GM18526 (cell line): ENCODE data around the gene ATG5.

Experiments
- POLR2A ChIP-seq: IDR thresholded peaks from 3 replicates; pipeline ENCODE4 v1.6.1; 2011; ENCODE audit not compliant: insufficient read length; ENCODE audit errors: extremely low read depth

The ATG5 gene

DNA sequence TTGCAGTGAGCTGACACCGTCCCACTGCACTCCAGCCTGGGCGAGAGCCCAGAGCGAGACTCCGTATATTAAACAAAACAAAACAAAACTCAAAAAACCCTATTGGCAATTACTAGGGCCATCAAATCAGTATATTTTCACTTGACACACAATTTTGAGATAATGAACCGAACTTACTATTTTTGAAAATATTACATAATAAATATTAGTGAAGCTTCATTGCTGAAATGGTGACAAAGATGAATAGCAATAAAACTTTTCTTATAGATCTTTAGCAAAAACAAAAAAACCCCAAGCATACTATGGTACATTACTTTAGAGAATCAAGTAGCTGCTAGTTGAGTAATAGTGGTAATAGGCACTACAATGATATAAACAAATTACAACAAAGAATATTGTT, 113.0 kb downstream of the ATG5 start:
- TF ChIP-seq POLR2A, result no peak

DNA sequence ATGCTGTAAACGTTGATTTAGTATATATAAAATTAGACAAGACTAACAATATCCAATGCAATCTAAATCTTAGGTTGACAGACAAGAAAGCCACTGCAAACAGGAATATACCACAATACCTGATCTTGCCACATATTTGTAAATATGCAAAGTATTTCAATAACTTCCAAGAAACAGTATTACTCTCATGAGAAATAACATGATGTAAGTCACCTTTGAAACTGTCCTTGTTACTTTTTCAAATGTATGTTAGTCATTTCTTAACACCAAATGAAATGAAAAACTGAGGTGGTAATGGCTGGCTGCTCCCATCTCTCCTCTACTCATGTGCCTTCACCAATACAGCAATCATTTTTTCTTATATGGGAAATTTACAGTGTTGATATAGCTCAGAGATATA, 118.7 kb downstream of the ATG5 start:
- no peak for TF ChIP-seq POLR2A

DNA sequence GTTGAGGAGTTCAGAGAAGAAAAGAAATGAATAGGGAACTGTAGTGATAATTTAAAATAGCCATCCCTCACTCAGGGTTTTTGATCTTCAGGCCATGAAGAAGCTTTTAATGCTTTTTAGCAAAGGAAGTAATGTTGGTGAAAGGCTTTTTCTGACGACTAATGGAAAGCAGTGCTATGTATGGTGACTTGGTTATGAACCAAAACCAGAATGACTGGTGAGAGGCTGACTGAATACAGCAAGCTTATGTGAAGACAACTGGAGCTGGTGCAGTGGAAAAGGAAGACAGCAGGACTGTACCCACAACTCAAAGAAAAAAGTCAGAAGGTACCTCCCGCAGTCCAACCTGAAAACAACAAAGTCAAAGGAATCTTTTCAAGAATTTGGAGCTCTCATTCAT, 120.6 kb downstream of the ATG5 start:
- TF ChIP-seq POLR2A, result no peak

DNA sequence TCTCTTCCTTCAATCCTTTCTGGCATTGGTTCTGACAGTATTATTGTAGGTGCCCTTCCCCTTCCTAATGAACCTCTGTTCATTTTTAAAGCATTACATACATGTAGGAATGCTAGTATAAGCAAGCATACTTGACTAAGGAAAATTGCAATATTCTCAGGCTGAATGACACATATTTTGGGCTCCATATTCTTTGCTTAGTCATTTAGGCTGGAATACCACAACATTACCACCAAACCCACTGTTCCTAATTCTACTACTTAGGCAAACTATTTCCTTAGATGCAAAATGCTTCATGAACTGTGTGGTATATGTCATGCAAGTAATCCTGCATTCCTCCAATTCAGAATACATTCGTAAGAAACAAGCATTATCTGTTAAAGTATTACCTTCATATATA, 125.6 kb downstream of the ATG5 start:
- no peak for TF ChIP-seq POLR2A

DNA sequence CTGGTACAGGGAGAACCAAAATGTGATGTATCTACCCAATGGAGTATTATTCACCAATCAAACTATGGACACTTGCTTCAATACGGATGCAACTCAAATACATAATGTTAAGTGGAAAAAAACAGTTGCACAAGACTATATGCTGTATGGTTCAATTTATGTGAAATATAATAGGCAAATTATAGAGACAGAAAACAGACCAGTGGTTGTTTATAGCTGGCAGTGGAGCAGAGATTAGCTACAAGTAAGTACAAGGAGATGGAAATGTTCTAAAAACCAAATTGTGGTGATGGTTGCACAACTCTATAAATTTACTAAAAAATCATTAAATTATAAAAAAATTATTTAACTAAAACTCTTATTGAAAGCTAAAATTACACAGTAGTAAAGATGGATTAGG, 126.2 kb downstream of the ATG5 start:
- TF ChIP-seq POLR2A, result no peak

DNA sequence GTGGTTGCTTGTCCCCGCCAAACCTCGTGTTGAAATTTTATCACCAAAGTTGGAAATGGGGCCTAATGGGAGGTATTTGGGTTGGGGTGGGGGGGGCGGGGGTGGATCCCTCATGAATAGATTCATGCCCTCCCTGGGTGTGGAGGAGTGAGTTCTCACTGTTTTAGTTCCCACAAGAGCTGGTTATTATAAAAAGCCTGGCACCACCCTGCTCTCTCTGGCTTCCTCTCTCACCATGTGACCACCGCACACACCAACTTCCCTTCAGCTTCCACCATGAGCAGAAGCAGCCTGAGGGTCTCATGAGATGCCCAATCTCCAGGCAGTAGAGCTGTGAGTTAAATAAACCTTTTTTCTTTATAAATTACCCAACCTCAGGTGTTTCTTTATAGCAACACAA, 128.1 kb downstream of the ATG5 start:
- no peak for TF ChIP-seq POLR2A

DNA sequence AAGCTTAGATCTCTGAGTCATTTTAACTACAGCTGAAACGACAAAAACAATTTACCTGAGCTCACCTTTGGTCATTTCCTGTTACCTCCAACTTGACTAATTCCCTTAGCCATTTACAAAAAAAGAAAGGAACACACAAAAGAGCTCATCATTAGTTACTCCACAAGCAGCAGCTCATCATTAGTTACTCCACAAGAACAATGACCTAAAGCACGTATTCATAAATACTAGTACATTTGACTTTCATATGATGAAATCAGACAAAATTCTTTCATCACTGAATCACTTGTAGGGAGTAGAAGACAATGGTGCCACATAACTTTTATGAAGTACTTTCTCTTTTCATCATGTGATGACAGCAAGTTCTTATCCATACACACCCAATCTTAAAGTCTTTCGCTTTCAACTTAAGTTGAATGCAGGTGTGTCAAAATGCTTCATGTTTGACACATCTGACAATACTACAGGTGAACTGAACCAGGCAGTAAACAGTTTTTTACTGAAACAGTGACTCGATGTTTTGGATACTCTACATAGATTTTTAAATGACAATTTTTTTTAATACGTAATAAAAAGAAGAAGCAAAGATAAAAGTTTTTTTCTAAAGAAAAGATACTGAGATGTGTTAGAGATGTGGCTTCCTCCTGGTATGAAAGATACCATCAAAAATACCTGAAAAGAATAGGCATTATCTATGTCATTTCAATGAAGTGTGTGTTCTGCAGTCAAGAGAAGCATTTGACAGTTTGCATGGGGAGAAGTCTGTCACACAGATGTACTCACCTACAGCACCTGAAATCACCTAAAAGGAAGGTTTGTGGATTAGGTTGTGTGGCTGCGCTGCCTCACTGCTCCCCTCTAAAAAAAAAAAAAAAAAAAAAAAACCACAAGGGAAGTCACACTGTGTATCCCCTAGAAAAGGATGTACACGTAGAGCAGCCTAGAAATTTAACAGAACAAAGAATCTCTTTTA, 130.3 kb downstream of the ATG5 start:
- no peak for TF ChIP-seq POLR2A

DNA sequence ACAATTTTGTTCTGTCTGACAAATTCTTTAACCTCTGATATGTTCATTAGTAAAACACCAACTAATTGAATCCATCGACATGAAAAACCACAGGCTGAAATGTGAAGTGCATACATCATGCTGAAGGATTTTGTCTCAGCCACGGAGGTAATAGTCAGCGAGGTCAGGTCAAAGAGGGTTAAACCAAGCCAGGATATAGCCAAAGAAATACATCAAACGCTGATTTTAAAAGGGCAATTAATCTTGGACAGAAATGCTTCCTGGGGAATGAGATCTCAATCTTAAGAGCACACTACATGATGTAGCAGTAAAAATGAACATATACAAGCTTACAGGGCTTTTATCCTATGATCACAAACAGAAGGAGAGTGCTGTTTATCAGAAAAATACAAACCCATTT, 132.7 kb downstream of the ATG5 start:
- TF ChIP-seq POLR2A, result no peak

DNA sequence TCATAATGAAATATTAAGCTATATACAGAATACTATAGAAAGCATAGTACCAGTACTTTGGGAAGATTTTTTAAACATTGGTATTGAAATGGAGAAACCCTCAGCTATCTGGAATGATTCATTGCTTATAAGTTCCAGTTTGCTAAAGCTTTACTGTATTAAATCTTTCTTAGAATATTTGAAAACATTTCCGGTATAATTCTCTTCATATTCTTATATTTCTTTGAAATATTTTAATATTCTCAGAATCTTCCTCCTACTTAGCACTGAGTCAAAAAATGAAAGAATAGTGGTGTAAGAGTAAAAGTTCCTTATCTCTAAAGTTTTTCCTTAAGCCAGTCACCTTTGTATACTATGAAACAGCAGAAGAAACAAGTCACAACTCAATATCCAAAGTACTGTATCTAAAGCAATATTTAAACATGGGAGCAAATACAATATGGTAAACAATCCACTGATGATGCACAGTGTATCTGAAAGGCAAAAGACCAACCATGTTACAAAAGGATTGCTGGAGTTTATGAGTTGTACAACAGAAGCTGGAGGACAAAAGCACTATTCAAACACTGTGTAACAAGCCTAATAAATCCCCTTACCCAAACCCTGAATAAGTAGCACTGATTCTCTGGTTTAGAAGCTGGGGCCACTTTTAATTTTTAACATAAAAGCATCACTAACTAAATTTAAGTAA, 137.3 kb downstream of the ATG5 start:
- TF ChIP-seq POLR2A, result no peak

DNA sequence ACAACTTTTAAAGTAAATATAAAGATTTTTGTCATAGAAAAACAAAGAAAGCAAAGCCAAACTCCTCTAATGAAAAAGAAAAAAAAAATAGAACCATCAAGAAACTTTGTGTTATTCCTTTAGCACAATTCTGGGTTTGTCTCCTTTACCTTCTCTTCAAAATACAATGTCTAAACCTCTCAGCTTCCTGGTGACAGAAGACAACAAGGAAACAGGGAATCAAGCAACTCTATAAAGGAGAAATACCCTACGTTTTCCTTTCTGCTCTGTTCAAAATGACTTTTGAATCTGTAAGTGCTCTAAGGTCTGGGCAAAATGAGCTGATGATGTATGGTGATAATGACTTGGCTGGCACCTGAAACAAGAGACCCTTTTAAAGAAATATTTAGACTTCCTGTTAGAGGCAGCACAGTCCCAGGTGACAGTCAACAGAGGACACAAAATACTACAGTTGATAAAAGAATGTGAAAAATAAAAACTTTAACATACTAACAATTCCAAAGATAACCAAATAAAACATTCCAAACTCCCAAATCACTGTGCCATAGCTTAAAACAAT, 138.1 kb downstream of the ATG5 start:
- no peak for TF ChIP-seq POLR2A

DNA sequence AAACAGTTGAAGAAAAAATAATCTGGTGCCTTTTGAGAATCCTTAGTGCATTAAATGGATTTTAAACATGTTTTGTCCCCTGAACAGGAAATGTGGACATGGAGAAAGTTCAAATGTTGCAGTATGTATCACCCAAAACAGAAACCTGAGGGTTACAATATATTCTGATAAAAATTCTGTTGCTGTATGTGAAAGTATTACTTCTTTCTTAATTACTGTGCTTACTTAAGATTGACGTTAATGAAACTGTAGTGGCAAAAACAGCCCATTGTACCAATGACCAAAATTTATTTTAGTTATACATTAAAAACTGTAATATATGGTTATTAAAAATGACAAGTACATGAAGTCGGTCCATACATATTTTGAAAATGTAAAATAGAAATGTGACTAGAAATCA, 138.8 kb downstream of the ATG5 start:
- no peak for TF ChIP-seq POLR2A

DNA sequence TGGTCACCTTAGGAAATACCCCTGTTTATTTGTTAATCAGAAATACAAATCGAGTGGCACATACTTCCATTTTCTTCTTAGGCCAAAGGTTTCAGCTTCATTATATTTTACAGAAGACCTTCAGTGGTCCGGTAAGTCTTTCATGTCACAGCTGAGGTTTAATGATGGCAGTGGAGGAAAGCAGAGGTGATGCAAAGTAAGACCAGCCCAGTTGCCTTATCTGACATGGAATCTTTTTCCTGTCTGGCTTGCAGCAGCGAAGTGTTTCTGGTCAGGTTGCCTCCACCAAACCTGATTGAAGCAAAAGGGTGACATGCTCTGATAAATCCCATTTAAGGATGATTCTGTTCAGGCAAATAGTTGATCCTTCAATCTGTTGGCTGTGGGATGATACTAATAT, 139.4 kb downstream of the ATG5 start:
- TF ChIP-seq POLR2A, result no peak

DNA sequence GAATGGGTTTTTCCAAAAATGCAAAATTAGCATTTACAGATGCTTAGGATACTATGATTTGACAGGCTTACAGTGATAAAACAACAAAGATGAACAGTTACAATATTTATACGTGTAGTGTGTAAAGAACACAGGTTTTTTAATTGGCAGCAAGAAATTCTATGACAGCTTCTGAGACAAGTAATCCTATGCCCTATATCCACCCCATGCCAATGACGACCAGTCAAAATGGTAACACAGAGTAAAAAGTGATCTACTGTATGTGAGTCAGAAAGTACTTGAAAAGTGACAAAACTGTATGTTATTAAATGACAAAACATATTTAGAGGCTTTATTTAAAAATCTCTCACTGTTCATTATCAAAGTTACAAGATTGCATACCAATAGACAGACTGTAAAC, 139.9 kb downstream of the ATG5 start:
- TF ChIP-seq POLR2A, result no peak

DNA sequence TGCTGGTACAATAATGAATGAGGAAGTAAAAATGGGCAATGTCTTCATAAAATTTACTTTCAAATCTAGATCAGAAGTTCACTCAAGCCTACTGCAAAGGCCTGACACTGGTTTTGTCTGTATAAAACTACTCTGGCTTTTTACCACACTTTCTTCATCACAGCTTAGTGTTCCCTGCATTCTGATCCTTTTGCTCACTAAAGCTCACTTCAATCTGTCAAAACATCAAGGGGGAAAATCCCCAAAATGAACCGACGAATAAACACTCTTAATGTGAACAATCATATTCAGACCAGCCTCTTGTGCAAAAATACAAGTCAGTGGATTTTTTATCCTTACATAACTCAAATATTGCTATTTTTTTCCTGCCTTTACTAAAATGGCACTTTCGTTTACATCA, 140.9 kb downstream of the ATG5 start:
- TF ChIP-seq POLR2A, result no peak

DNA sequence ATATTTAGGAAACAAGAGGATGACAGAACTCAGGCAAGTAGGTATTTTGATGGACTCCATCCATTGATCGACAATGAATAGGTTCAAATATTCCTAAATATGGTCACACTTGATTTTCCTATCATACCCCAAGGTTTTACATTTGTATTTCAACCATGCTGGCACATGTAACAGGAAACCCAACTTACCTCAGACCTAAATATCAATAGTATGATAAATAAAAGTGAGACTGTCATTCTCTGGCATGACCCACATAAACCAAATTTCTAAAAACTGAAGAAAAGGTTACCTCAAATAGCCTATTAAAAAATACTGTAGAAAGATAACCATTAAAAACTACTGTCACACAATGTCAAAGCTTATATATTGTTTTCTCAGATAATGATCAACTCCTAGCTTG, 142.1 kb downstream of the ATG5 start:
- no peak for TF ChIP-seq POLR2A

DNA sequence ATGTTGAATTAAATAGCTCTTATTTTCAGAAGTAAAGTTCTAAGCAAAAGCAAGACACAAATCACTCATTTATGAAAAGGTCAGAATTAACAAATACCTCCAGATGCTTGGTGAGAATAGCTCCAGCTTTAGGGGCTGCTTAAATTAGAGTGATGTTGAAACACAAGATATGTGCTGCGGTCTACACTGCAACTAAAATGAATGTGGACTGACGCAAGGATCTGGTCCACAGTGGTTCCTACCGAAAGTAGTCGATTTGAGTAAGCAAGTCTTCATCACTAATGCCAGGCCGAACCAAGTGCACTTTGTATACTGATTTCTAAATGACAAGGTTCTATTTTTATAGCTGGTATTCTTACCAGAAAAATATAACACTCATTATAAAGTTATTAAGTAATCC, 143.1 kb downstream of the ATG5 start:
- no peak for TF ChIP-seq POLR2A
